SKM-1 treated with dmso at 0.1 percent for 144 hours (cell line): ENCODE measurements around the gene IL3.

Source experiments
- DNase-seq: peaks from one replicate; lab custom pipeline; 2025; ENCODE audit not compliant: unreplicated experiment; lab: John Stamatoyannopoulos, UW

IL3 gene

DNA sequence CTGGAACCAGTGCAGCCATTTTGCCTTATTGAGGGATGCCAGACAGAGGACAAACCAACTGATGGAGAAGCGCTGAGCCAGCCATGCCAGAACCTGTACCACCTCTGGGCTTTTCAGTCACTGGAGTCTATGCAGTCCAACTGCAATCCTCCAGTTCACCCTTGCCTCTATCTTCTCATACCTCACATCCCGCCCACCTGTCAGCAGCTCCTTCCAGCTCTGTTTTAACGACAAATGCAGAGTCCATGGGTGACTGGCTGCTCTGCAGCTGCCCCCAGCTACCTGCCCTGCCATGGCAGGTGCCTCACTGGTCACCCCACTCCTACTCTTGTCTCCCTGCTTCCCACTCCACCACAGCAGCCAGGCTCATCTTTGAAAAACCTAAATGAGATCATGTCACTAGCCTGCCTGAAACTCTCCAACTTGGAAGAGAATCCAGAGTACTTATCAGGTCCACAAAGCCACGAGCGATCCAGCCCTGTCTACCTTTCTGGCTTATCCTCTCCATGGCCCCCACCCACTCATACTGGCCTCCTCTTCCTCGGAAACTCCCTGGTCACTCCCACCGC is 35.0 kb upstream of the IL3 start:
- DNase-seq = no peak

GRCh38 chr5:132026516-132027008 is 33.9 kb upstream of the IL3 start:
- DNase-seq = no peak

GRCh38 chr5:132027027-132027426 is 33.4 kb upstream of the IL3 start:
- no peak for DNase-seq

DNA sequence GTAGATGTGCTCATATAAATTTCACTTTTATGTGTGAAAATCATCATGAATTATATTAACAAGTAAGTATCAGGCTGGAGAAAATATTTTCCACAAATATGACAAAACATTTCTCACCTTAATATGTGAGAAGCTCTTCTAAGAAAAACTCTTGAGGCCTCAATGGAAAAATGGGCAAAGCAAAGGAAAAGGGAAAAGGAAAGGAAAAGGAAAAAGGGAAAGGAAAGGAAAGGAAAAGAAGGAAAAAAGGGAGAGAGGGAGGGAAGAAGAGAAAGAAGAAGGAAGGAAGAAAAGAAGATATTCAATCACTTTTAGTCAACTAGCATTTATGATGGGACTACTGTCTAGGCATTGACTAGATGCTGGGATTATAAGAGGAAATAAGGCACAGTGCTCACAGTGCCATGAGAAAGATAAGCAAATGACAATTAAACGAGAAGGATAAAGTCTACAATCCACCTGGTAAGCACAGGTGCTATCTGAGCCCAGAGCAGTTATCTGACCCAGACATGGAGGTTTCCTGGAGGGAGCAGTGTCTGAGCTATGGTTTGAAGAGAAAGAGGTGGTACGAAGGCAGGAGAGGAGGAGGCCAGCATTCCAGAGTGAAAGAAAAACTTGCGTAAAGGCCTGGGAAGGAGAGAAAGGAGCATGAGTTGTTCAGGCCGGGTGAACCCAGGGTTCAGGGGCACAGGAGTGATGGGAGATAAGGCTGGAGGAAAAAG is 30.7 kb upstream of the IL3 start:
- no peak for DNase-seq

DNA sequence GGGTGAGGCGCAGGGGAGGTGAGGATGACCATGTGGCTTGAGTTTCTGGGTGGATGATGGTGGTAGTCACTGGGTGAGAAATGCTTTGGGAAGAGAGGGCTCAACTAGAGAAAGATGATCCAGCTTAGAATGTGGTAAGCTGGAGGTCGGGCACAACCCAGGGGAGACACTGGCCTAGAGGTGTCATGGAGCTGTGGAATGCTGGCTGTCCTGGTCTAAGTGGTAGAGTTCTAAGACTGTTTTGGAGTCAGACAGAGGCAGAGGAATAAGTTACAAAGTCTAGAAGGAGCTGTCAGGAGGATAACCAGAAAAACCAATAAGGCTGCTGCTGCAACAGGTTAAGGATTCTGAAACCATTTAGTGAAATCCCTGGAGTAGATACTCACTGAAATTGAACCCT is 29.8 kb upstream of the IL3 start:
- no peak for DNase-seq

DNA sequence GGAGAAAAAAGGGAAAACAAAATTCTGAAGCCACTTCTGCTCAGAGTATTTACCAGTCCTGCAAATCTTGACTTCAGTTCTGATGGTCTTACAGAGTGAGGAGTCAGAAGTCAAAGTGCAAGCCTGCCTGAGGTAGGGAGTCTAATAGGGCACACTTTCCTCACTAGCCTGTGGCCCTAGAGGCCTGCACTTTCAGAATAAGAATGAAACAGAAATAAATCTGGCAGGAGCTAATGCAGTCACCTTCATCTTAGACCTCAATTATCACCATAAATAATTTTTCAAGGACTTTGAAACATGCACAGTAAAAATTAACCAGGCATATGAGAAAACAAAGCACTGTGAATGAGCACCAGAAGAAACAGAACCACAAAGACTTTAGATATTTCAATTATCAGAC is 28.3 kb upstream of the IL3 start:
- DNase-seq = no peak

DNA sequence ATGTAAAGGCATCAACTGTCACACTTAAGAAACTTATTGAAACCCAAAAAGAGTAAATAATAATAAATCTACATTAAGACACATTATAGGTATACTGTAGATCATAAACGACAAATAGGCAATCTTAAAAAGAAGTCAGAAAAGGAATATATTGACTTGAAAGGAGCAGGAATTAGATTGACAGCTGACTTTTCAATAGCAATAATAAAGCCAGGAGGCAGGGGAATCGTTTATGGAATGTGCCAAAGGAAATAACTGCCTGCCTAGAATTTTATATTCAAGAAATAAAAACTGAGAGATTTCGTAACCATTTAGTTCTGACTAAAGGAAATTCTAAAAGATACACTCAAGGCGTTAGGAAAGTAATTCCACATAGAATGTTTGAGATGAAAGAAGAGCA is 27.3 kb upstream of the IL3 start:
- no peak for DNase-seq

DNA sequence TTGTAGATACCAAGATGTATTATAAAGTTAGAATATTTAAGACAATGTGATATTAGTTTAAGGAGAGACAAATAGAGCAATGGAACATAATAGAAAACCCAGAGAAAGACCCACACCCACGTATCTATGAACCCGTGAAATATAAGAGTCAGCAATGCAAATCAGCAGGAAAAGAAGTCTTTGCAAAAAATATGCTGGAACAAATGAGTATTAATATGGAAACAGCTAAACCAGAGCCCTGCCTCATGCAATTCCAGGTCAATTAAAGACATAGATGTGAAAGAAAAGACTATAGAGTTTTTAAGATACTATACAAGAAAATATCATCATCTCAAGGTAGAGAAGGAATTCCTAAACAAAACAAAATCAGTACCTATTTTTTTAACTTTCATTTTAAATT is 23.1 kb upstream of the IL3 start:
- DNase-seq = no peak

- peak; percentile 65 for DNase-seq
Measured at GRCh38 chr5:132044207-132044606, 16.2 kb upstream of the IL3 start.

- no peak for DNase-seq
Measured at GRCh38 chr5:132046880-132047299, 13.6 kb upstream of the IL3 start.

GRCh38 chr5:132049093-132049492 is 11.4 kb upstream of the IL3 start:
- DNase-seq = no peak

DNA sequence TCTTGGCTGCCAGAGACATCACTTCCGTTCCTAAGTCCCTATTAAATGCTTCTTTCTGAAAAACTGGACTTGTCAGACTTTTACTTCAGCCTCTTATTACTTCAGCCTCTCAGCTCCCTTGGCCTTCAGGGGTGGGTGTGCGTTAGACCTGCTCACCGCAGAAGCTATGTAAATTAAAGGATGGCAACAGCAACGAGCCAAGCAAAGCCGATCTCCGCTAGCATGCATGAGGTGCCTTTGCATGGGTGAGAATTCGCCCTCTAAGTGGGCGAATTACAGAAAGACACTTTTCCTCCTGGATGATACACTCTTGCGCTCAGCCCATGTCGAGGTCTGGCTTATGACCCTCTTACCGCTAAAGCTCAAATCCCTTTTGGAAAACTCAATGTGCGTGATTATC is 10.9 kb upstream of the IL3 start:
- no peak for DNase-seq

- peak; percentile 86 for DNase-seq
Measured at GRCh38 chr5:132050136-132050535, 10.3 kb upstream of the IL3 start.

GRCh38 chr5:132050661-132051552 is 9.5 kb upstream of the IL3 start:
- no peak for DNase-seq

DNA sequence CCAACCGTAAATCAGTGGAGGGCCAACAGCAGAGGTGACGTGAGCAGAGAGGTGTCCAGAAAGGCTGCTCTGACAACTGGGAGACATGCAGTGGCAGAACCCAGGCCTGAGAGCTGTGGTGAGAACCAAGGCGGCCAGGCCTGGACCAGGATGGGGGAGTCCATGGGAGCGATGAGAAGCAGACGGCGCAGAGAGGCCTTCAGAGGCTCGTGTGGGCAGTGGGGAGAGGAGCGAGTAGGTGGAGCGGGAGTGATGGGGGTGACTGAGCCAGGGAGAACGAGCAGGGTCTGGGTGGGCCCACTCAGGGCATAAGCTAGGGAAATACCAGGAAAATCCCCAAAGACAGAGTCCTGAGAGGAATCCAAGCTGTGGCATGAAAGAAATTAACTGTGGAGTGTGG is 7.9 kb upstream of the IL3 start:
- no peak for DNase-seq

DNA sequence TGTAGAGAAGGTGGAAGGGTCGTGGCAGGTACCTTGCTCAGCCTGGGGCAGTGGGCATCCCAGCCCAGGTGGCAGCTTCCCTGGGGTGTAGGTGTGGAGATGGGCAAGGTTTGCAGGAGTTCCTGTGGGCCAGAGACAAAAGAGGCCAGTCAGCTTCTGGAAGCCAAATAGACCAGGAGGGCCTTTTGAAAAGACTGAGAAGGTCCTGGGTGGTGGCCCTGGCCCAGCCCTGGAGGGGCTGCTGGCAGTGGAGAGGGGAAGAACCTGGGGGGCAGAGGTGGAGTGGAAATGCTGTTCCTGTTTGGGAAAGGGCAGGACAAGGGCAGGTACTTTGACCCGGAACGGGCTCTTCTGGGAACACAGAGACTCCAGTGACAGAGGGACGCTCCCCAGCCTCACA is 7.0 kb upstream of the IL3 start:
- no peak for DNase-seq

DNA sequence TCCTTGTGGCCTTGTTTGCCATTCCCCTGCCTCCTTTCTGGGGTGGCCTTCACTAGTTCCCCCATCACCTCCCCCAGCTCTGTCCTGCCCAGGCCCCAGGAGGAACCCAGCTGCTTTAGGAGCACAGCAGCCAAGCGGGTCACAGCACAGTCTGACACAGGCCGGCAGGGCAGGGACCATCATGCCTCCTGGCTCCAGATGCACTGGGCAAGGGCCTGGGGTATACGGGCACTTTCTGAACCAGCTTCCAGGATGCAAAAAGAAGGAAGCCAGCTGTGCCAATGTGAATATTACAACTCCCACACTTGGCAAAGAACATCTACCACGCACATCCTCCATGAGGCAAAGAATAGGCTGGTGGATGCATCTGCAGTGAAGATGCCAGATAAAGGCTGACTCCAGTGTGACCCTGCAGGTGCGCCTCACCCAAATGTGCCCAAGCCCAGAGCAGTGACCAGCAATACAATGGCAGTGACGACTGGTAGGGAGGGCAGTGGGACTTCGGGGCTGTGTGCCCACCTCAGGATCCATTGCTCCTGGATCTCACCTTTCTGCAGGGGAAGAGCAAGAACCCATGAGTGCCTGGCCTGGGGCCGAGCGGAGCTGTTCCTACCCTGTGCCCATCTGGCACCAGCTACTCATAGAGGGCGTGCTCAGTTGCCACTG is 6.3 kb upstream of the IL3 start:
- DNase-seq = no peak

GRCh38 chr5:132054697-132055440 is 5.6 kb upstream of the IL3 start:
- no peak for DNase-seq

DNA sequence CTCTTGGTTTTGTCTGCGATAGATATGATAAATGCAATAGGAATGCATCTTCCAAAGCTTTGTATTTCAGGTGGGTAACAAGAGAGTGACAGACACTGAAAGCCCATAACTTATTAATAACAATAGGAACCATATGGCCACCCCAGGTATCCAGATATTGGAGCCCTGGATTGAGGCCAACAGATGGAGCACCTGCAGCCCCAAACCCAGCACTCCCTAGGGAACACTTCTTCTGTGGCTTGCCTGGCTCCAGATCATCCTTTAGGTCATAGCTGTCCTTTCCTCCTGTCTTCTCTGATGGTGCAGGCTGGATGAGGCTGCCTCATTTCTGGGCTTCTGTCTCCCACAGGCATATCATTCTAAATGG is 5.0 kb upstream of the IL3 start:
- DNase-seq = no peak

DNA sequence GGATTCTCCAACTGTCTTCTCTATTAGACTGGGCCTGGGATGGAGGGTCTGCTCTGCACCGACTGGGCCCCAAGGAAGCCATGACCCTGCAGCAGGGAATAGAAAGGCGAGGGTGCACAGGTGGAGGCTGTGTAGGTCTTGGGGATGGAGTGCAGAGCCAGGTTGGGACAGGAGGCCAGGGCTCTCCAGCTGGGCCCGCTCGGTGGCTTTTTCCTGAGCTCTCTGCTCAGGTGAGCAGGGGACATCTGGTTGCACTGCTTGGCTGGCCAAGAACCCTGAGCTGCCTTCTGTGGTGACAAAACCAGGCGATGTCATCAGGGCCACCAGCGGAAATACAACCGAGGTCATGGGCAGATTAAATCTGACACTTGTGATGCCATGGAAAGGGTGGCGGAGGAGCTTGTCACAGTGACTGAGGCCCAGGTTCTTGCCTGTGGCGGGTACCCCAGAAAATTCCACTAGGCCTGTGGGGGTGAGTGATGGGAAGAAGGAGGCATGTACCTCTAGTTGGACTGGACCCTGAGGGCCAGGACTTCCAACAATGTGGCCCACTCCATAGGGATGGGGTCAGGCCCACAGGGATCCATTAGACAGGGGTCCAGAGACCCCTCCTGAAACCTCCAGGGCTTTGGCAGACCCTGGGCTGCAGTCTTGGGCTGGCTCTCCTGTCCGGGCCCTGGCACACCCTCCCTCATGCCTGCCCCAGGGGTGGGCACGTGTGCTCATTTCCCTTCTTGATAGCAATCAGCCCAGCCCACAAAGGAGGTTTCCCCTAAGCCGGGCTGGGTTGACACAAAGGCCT is 4.4 kb upstream of the IL3 start:
- DNase-seq = no peak
